ENCODE measurements around the gene HINFP. TPM values are rescaled to one million over a fixed set of nuclear protein-coding genes. Genes with fewer than 3 reads are reported as not detected.

HINFP gene
- total and polyA plus RNA-seq, 4 donors: 6.4 to 14.3 (median 8.3) TPM

GRCh38 chr11:119077839-119078238, 43.5 kb upstream of the HINFP start:
- DNase-seq (ENCODE audit: low spot score): no peak
- Histone ChIP-seq H3K9ac (ENCODE audit: low read depth in 1 of 2, low read length in 2 of 2) (no peak overlapping the region), H3K27me3 (ENCODE audit: control insufficient read depth in 4 of 4, insufficient read depth in 4 of 4, low read length in 3 of 4) (no peaks in the 10 kb centered on the region), H3K36me3 (ENCODE audit: control insufficient read depth in 4 of 4, insufficient read depth in 3 of 4, low read depth in 1 of 4, low read length in 3 of 4) (peaks cover 21 to 76% (median 63%) of the 10 kb centered on the region in 4 donors), H3K4me1 (ENCODE audit: control insufficient read depth in 4 of 4, insufficient read depth in 4 of 4, low read length in 3 of 4) (no peaks in the 10 kb centered on the region), H3K27ac (ENCODE audit: low read depth in 1 of 2, low read length in 2 of 2) (no peak overlapping the region), H3K9me3 (ENCODE audit: control insufficient read depth in 4 of 4, low read length in 3 of 4) (no peaks in the 10 kb centered on the region), H3K4me3 (ENCODE audit: low read depth in 1 of 3, low read length in 3 of 3) (no peak overlapping the region)
- no peak for TF ChIP-seq JUND (IDR thresholded peaks at IDR 0.05)
- TF ChIP-seq CTCF (IDR thresholded peaks at IDR 0.05; ENCODE audit: low read depth, low read length, missing input control): no peak
- TF ChIP-seq, protein P1, sequence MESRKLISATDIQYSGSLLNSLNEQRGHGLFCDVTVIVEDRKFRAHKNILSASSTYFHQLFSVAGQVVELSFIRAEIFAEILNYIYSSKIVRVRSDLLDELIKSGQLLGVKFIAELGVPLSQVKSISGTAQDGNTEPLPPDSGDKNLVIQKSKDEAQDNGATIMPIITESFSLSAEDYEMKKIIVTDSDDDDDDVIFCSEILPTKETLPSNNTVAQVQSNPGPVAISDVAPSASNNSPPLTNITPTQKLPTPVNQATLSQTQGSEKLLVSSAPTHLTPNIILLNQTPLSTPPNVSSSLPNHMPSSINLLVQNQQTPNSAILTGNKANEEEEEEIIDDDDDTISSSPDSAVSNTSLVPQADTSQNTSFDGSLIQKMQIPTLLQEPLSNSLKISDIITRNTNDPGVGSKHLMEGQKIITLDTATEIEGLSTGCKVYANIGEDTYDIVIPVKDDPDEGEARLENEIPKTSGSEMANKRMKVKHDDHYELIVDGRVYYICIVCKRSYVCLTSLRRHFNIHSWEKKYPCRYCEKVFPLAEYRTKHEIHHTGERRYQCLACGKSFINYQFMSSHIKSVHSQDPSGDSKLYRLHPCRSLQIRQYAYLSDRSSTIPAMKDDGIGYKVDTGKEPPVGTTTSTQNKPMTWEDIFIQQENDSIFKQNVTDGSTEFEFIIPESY (IDR thresholded peaks at IDR 0.05): no peak
- no peak for TF ChIP-seq FOXA1 (IDR thresholded peaks at IDR 0.05)
- no peak for TF ChIP-seq HNF4G (IDR thresholded peaks at IDR 0.05)
- TF ChIP-seq TAF1 (conservative IDR thresholded peaks at IDR 0.05): no peak
- TF ChIP-seq ATF3 (IDR thresholded peaks at IDR 0.05): no peak
- no peak for TF ChIP-seq FOXA2 (IDR thresholded peaks at IDR 0.05)
- no peak for TF ChIP-seq RXRA (IDR thresholded peaks at IDR 0.05)
- no peak for TF ChIP-seq HNF4A (conservative IDR thresholded peaks at IDR 0.05)
- TF ChIP-seq NR2F2 (IDR thresholded peaks at IDR 0.05): no peak
- no peak for TF ChIP-seq SP1 (IDR thresholded peaks at IDR 0.05)
- no peak for TF ChIP-seq GABPA (IDR thresholded peaks at IDR 0.05 in 1 of 2, conservative IDR thresholded peaks at IDR 0.05 in 1 of 2)
- TF ChIP-seq EGR1 (IDR thresholded peaks at IDR 0.05; ENCODE audit: low read depth in 2 of 2): no peak
- TF ChIP-seq, protein P2, sequence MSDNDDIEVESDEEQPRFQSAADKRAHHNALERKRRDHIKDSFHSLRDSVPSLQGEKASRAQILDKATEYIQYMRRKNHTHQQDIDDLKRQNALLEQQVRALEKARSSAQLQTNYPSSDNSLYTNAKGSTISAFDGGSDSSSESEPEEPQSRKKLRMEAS (IDR thresholded peaks at IDR 0.05): no peak
- TF ChIP-seq RAD21 (IDR thresholded peaks at IDR 0.05): no peak
- WGBS: 96% methylated on average over 11 of the region's 11 CpGs

DNA sequence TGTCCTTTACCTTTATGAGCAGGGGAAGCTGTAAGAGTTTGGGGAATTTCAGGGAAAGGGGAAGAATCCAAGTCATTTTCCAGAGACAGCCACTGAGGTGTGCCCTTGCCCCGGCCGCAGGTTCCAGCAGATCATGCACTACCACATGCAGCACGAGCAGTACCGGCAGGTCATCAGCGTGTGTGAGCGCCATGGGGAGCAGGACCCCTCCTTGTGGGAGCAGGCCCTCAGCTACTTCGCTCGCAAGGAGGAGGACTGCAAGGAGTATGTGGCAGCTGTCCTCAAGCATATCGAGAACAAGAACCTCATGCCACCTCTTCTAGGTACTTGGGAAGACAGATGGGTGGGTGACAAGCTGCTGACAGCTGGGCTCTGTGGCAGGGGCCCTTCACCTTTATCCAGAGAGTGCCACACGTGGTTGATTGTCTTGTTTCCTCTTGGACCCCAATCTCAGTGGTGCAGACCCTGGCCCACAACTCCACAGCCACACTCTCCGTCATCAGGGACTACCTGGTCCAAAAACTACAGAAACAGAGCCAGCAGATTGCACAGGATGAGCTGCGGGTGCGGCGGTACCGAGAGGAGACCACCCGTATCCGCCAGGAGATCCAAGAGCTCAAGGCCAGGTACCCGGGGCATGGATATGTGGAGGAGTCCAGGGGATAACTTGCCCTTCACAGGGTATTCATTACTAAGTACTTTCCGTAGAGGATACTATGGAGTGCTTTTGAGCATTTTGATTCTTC, 42.5 kb upstream of the HINFP start:
- H3K4me1 ChIP-seq (ENCODE audit: control insufficient read depth in 4 of 4, insufficient read depth in 4 of 4, low read length in 3 of 4): no peaks in the 10 kb centered on the region
- DNase-seq (ENCODE audit: low spot score): no peak

More for the DNA sequence above, 42.5 kb upstream of the HINFP start:
- Histone ChIP-seq H3K27me3 (ENCODE audit: control insufficient read depth in 4 of 4, insufficient read depth in 4 of 4, low read length in 3 of 4) (no peaks in the 10 kb centered on the region), H3K27ac (ENCODE audit: low read depth in 1 of 2, low read length in 2 of 2) (no peak overlapping the region), H3K9ac (ENCODE audit: low read depth in 1 of 2, low read length in 2 of 2) (no peak overlapping the region), H3K36me3 (ENCODE audit: control insufficient read depth in 4 of 4, insufficient read depth in 3 of 4, low read depth in 1 of 4, low read length in 3 of 4) (peaks cover 19 to 66% (median 53%) of the 10 kb centered on the region in 4 donors), H3K4me3 (ENCODE audit: low read depth in 1 of 3, low read length in 3 of 3) (no peak overlapping the region), H3K9me3 (ENCODE audit: control insufficient read depth in 4 of 4, low read length in 3 of 4) (no peaks in the 10 kb centered on the region)
- TF ChIP-seq NR2F2 (IDR thresholded peaks at IDR 0.05) (no peak), EGR1 (IDR thresholded peaks at IDR 0.05; ENCODE audit: low read depth in 2 of 2) (no peak)
- WGBS: 91% methylated on average over 19 of the region's 19 CpGs
